GM23338 (cell line): ENCODE results near the gene HS6ST2. TPM values are rescaled to one million over a fixed set of nuclear protein-coding genes. Genes with fewer than 3 reads are reported as not detected.

Source experiments
- ATAC-seq: fragments of 200-7000 bp; cut with Tn5 transposase; 3 replicates; pipeline ENCODE4 v1.9.1; 2020
- DNase-seq: peaks from one replicate; pipeline ENCODE4 v3.0.0-alpha.2; 2015; ENCODE audit warnings: low spot score
- H2AFZ ChIP-seq: fragments of 200-600 bp; sonication (generic); 2 replicates; pipeline ENCODE4 v1.8.0; 2016; ENCODE audit warnings: antibody characterized with exemption, mild to moderate bottlenecking, moderate library complexity
- H3F3A ChIP-seq: fragments of 200-600 bp; sonication (generic); replicated peaks from 2 replicates; pipeline ENCODE4 v1.8.0; 2017; ENCODE audit warnings: antibody characterized with exemption, mixed run types, low read depth
- H3K27ac ChIP-seq: fragments of 200-600 bp; sonication (generic); 2 replicates; pipeline ENCODE4 v1.6.1; 2016; ENCODE audit warnings: low read depth
- H3K27me3 ChIP-seq: fragments of 200-600 bp; sonication (generic); 2 replicates; pipeline ENCODE4 v1.8.0; 2016; ENCODE audit warnings: mild to moderate bottlenecking, mixed run types, moderate library complexity; ENCODE audit not compliant: insufficient read depth
- H3K36me3 ChIP-seq: fragments of 200-600 bp; sonication (generic); 2 replicates; pipeline ENCODE4 v1.8.0; 2016; ENCODE audit warnings: mild to moderate bottlenecking; ENCODE audit not compliant: insufficient read depth
- H3K4me1 ChIP-seq: fragments of 200-600 bp; sonication (generic); 2 replicates; pipeline ENCODE4 v1.8.0; 2016; ENCODE audit warnings: mild to moderate bottlenecking, moderate library complexity; ENCODE audit not compliant: insufficient read depth
- H3K4me2 ChIP-seq: fragments of 200-600 bp; sonication (generic); 2 replicates; pipeline ENCODE4 v1.7.1; 2017; ENCODE audit warnings: mixed run types
- H3K4me3 ChIP-seq: fragments of 200-600 bp; sonication (generic); 2 replicates; pipeline ENCODE4 v1.6.1; 2016; ENCODE audit warnings: mixed run types
- H3K79me2 ChIP-seq: fragments of 200-600 bp; sonication (generic); replicated peaks from 2 replicates; pipeline ENCODE4 v1.8.0; 2017; ENCODE audit warnings: mild to moderate bottlenecking; ENCODE audit not compliant: insufficient read depth
- H3K9me2 ChIP-seq: fragments of 200-600 bp; sonication (generic); 2 replicates; pipeline ENCODE4 v1.8.0; 2017; ENCODE audit not compliant: insufficient read depth
- H4K20me1 ChIP-seq: fragments of 200-600 bp; sonication (generic); replicated peaks from 2 replicates; pipeline ENCODE4 v1.8.0; 2017; ENCODE audit warnings: mild to moderate bottlenecking; ENCODE audit not compliant: insufficient read depth
- H3K27ac Mint-ChIP-seq: 2 replicates; pipeline ENCODE4 v1.8.0; 2020; ENCODE audit warnings: inconsistent platforms, mild to moderate bottlenecking, moderate library complexity, mixed read lengths
- H3K27me3 Mint-ChIP-seq: 3 replicates; pipeline ENCODE4 v1.8.0; 2022; ENCODE audit warnings: low read depth, mild to moderate bottlenecking, moderate library complexity, mixed read lengths, inconsistent platforms; ENCODE audit not compliant: insufficient read depth, poor library complexity
- H3K36me3 Mint-ChIP-seq: 3 replicates; pipeline ENCODE4 v1.8.0; 2021; ENCODE audit warnings: low read depth, mild to moderate bottlenecking, inconsistent platforms, moderate library complexity, mixed read lengths
- H3K4me1 Mint-ChIP-seq: 3 replicates; pipeline ENCODE4 v1.8.0; 2020; ENCODE audit warnings: mild to moderate bottlenecking, inconsistent platforms, mixed read lengths
- H3K4me3 Mint-ChIP-seq: 3 replicates; pipeline ENCODE4 v1.8.0; 2021; ENCODE audit warnings: moderate library complexity, mild to moderate bottlenecking, inconsistent platforms, mixed read lengths
- H3K9me3 Mint-ChIP-seq: 3 replicates; pipeline ENCODE4 v1.8.0; 2020; ENCODE audit warnings: moderate library complexity, mild to moderate bottlenecking, inconsistent platforms, mixed read lengths
- CREB1 ChIP-seq: fragments of 250-450 bp; sonication (Bioruptor Pico); IDR thresholded peaks from 2 replicates; pipeline ENCODE4 v1.5.0; 2020; ENCODE audit warnings: low read depth, mild to moderate bottlenecking, moderate library complexity
- EZH2 ChIP-seq: fragments of 200-600 bp; sonication (generic); IDR thresholded peaks from one replicate; pipeline ENCODE4 v1.8.0; 2017; ENCODE audit warnings: antibody characterized with exemption, mild to moderate bottlenecking, low read depth; ENCODE audit not compliant: unreplicated experiment
- EZH2phosphoT487 ChIP-seq: fragments of 200-600 bp; sonication (generic); IDR thresholded peaks from one replicate; pipeline ENCODE4 v1.8.1; 2018; ENCODE audit warnings: antibody characterized with exemption; ENCODE audit not compliant: unreplicated experiment
- JUNB ChIP-seq: IDR thresholded peaks from one replicate; pipeline ENCODE4 v1.6.1; 2016; ENCODE audit warnings: antibody characterized with exemption; ENCODE audit not compliant: unreplicated experiment
- NANOG ChIP-seq: IDR thresholded peaks from 2 replicates; pipeline ENCODE4 v1.6.1; 2016; ENCODE audit warnings: antibody characterized with exemption, borderline replicate concordance
- POLR2AphosphoS5 ChIP-seq: IDR thresholded peaks from 2 replicates; pipeline ENCODE4 v1.6.1; 2016; ENCODE audit warnings: antibody characterized with exemption, low read depth
- REST ChIP-seq: IDR thresholded peaks from one replicate; pipeline ENCODE4 v1.6.1; 2018; ENCODE audit warnings: antibody characterized with exemption; ENCODE audit not compliant: unreplicated experiment
- STAT1 ChIP-seq: IDR thresholded peaks from one replicate; pipeline ENCODE4 v1.6.1; 2016; ENCODE audit warnings: antibody characterized with exemption; ENCODE audit not compliant: unreplicated experiment
- ZNF114 ChIP-seq: fragments of 250-450 bp; sonication (Bioruptor Pico); IDR thresholded peaks from 2 replicates; pipeline ENCODE4 v1.5.0; 2020; ENCODE audit warnings: mild to moderate bottlenecking, moderate library complexity
- ZNF331 ChIP-seq: fragments of 250-450 bp; sonication (Bioruptor Pico); IDR thresholded peaks from 2 replicates; pipeline ENCODE4 v1.5.0; 2020; ENCODE audit warnings: low read depth, mild to moderate bottlenecking, moderate library complexity
- polyA plus RNA-seq: library from polyadenylated mRNA; unstranded; fragments of >200 nt; fragmentation: Nextera tagmentation; extraction: Ambion mirVana; gene quantifications from 2 replicates; pipeline ENCODE4 v1.2.1, GENCODE V29; 2016
- total RNA-seq: library from RNA; depleted of rRNA; stranded (reverse); fragments of >200 nt; shearing (Covaris generic); gene quantifications from 2 replicates; pipeline ENCODE4 v1.2.3, GENCODE V29; 2014
- TF ChIP-seq, protein P1 (sequence below): fragments of 250-450 bp; sonication (Bioruptor Pico); IDR thresholded peaks from 2 replicates; pipeline ENCODE4 v1.5.0; 2020; ENCODE audit warnings: mild to moderate bottlenecking, moderate library complexity
- TF ChIP-seq, protein P2 (sequence below), 2 experiments: fragments of 200-600 bp in 1 of 2; sonication (generic) in 1 of 2; conservative IDR thresholded peaks; 2 replicates each; pipeline versions ENCODE4 v1.5.1 to v1.6.1; 2016 to 2017; ENCODE audit warnings: antibody characterized with exemption in 2 of 2, low read depth in 2 of 2, mild to moderate bottlenecking in 2 of 2, moderate library complexity in 1 of 2
- TF ChIP-seq, protein P3 (sequence below): IDR thresholded peaks from 2 replicates; pipeline ENCODE4 v1.6.1; 2016; ENCODE audit warnings: antibody characterized with exemption

Gene HS6ST2
- total and polyA plus RNA-seq, 2 experiments from 2014 or later = 0.82 to 4.8 TPM

GRCh38 chrX:132984058-132984650, 25.7 kb upstream of the HS6ST2 start:
- no peak overlapping the region for H3K4me2 ChIP-seq
- Mint-ChIP-seq H3K27me3 (no peaks in the 10 kb centered on the region), H3K4me1 (peaks cover 18% of the 10 kb centered on the region), H3K9me3 (no peaks in the 10 kb centered on the region), H3K27ac (no peak overlapping the region), H3K36me3 (no peaks in the 10 kb centered on the region), H3K4me3 (no peak overlapping the region)
- ATAC-seq = no peak
- TF ChIP-seq EZH2phosphoT487 (no peak), ZNF114 (CRISPR knock-in tag) (no peak), JUNB (no peak), NANOG (no peak), POLR2AphosphoS5 (no peak), CREB1 (CRISPR knock-in tag) (no peak), REST (no peak), EZH2 (no peak), STAT1 (no peak), ZNF331 (CRISPR knock-in tag) (no peak)
- TF ChIP-seq, protein P1, sequence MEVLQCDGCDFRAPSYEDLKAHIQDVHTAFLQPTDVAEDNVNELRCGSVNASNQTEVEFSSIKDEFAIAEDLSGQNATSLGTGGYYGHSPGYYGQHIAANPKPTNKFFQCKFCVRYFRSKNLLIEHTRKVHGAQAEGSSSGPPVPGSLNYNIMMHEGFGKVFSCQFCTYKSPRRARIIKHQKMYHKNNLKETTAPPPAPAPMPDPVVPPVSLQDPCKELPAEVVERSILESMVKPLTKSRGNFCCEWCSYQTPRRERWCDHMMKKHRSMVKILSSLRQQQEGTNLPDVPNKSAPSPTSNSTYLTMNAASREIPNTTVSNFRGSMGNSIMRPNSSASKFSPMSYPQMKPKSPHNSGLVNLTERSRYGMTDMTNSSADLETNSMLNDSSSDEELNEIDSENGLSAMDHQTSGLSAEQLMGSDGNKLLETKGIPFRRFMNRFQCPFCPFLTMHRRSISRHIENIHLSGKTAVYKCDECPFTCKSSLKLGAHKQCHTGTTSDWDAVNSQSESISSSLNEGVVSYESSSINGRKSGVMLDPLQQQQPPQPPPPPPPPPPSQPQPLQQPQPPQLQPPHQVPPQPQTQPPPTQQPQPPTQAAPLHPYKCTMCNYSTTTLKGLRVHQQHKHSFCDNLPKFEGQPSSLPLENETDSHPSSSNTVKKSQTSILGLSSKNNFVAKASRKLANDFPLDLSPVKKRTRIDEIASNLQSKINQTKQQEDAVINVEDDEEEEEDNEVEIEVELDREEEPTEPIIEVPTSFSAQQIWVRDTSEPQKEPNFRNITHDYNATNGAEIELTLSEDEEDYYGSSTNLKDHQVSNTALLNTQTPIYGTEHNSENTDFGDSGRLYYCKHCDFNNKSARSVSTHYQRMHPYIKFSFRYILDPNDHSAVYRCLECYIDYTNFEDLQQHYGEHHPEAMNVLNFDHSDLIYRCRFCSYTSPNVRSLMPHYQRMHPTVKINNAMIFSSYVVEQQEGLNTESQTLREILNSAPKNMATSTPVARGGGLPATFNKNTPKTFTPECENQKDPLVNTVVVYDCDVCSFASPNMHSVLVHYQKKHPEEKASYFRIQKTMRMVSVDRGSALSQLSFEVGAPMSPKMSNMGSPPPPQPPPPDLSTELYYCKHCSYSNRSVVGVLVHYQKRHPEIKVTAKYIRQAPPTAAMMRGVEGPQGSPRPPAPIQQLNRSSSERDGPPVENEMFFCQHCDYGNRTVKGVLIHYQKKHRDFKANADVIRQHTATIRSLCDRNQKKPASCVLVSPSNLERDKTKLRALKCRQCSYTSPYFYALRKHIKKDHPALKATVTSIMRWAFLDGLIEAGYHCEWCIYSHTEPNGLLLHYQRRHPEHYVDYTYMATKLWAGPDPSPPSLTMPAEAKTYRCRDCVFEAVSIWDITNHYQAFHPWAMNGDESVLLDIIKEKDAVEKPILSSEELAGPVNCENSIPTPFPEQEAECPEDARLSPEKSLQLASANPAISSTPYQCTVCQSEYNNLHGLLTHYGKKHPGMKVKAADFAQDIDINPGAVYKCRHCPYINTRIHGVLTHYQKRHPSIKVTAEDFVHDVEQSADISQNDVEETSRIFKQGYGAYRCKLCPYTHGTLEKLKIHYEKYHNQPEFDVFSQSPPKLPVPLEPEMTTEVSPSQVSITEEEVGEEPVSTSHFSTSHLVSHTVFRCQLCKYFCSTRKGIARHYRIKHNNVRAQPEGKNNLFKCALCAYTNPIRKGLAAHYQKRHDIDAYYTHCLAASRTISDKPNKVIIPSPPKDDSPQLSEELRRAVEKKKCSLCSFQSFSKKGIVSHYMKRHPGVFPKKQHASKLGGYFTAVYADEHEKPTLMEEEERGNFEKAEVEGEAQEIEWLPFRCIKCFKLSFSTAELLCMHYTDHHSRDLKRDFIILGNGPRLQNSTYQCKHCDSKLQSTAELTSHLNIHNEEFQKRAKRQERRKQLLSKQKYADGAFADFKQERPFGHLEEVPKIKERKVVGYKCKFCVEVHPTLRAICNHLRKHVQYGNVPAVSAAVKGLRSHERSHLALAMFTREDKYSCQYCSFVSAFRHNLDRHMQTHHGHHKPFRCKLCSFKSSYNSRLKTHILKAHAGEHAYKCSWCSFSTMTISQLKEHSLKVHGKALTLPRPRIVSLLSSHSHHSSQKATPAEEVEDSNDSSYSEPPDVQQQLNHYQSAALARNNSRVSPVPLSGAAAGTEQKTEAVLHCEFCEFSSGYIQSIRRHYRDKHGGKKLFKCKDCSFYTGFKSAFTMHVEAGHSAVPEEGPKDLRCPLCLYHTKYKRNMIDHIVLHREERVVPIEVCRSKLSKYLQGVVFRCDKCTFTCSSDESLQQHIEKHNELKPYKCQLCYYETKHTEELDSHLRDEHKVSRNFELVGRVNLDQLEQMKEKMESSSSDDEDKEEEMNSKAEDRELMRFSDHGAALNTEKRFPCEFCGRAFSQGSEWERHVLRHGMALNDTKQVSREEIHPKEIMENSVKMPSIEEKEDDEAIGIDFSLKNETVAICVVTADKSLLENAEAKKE = no peak
- TF ChIP-seq, protein P2, sequence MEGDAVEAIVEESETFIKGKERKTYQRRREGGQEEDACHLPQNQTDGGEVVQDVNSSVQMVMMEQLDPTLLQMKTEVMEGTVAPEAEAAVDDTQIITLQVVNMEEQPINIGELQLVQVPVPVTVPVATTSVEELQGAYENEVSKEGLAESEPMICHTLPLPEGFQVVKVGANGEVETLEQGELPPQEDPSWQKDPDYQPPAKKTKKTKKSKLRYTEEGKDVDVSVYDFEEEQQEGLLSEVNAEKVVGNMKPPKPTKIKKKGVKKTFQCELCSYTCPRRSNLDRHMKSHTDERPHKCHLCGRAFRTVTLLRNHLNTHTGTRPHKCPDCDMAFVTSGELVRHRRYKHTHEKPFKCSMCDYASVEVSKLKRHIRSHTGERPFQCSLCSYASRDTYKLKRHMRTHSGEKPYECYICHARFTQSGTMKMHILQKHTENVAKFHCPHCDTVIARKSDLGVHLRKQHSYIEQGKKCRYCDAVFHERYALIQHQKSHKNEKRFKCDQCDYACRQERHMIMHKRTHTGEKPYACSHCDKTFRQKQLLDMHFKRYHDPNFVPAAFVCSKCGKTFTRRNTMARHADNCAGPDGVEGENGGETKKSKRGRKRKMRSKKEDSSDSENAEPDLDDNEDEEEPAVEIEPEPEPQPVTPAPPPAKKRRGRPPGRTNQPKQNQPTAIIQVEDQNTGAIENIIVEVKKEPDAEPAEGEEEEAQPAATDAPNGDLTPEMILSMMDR (conservative IDR thresholded peaks at IDR 0.05; ENCODE audit: low read depth in 2 of 2) = no peak
- TF ChIP-seq, protein P3, sequence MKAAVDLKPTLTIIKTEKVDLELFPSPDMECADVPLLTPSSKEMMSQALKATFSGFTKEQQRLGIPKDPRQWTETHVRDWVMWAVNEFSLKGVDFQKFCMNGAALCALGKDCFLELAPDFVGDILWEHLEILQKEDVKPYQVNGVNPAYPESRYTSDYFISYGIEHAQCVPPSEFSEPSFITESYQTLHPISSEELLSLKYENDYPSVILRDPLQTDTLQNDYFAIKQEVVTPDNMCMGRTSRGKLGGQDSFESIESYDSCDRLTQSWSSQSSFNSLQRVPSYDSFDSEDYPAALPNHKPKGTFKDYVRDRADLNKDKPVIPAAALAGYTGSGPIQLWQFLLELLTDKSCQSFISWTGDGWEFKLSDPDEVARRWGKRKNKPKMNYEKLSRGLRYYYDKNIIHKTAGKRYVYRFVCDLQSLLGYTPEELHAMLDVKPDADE = no peak
- H3K4me1 ChIP-seq = no peaks in the 10 kb centered on the region
- H3K79me2 ChIP-seq = no peaks in the 10 kb centered on the region
- H2AFZ ChIP-seq = no peak overlapping the region
- no peak overlapping the region for H3K27ac ChIP-seq
- H3K4me3 ChIP-seq = no peak overlapping the region
- no peak for DNase-seq
- no peaks in the 10 kb centered on the region for H3K9me2 ChIP-seq
- no peaks in the 10 kb centered on the region for H4K20me1 ChIP-seq
- H3F3A ChIP-seq = no peaks in the 10 kb centered on the region
- no peaks in the 10 kb centered on the region for H3K36me3 ChIP-seq
- H3K27me3 ChIP-seq = no peaks in the 10 kb centered on the region
